WERI-Rb-1 (cell line): Measurements from ENCODE around the gene DAB1.

Experiments used
- DNase-seq: peaks from one replicate; pipeline ENCODE4 v3.0.0-alpha.2; 2020
- H3K27ac ChIP-seq: fragments of 250-450 bp; sonication (Bioruptor Pico); 2 replicates; pipeline ENCODE4 v1.5.1; 2020; ENCODE audit warnings: mild to moderate bottlenecking, moderate library complexity
- H3K27me3 ChIP-seq: fragments of 250-450 bp; sonication (Bioruptor Pico); 2 replicates; pipeline ENCODE4 v1.5.1; 2021; ENCODE audit warnings: mild to moderate bottlenecking, low read depth, moderate library complexity; ENCODE audit not compliant: insufficient read depth, severe bottlenecking
- H3K36me3 ChIP-seq: fragments of 250-450 bp; sonication (Bioruptor Pico); 2 replicates; pipeline ENCODE4 v1.5.1; 2020; ENCODE audit warnings: mild to moderate bottlenecking, moderate library complexity
- H3K4me3 ChIP-seq: 2 replicates; pipeline ENCODE4 v1.5.1; 2011; ENCODE audit warnings: low read depth, mild to moderate bottlenecking, control low read depth, low read length
- H3K9me3 ChIP-seq: fragments of 250-450 bp; sonication (Bioruptor Pico); 2 replicates; pipeline ENCODE4 v1.5.1; 2021; ENCODE audit warnings: mild to moderate bottlenecking, moderate library complexity; ENCODE audit not compliant: severe bottlenecking
- CTCF ChIP-seq: IDR thresholded peaks from 2 replicates; pipeline ENCODE4 v1.5.1; 2011; ENCODE audit warnings: low read depth, mild to moderate bottlenecking, control low read depth, inconsistent platforms, low read length

The DAB1 gene

GRCh38 chr1:57132993-57133622, 290.8 kb downstream of the DAB1 start:
- TF ChIP-seq CTCF = no peak
- H3K27ac ChIP-seq = no peak overlapping the region
- no peak for DNase-seq
- H3K4me3 ChIP-seq = no peak overlapping the region
- no peaks in the 10 kb centered on the region for H3K9me3 ChIP-seq
- H3K27me3 ChIP-seq = no peaks in the 10 kb centered on the region
- no peaks in the 10 kb centered on the region for H3K36me3 ChIP-seq

DNA sequence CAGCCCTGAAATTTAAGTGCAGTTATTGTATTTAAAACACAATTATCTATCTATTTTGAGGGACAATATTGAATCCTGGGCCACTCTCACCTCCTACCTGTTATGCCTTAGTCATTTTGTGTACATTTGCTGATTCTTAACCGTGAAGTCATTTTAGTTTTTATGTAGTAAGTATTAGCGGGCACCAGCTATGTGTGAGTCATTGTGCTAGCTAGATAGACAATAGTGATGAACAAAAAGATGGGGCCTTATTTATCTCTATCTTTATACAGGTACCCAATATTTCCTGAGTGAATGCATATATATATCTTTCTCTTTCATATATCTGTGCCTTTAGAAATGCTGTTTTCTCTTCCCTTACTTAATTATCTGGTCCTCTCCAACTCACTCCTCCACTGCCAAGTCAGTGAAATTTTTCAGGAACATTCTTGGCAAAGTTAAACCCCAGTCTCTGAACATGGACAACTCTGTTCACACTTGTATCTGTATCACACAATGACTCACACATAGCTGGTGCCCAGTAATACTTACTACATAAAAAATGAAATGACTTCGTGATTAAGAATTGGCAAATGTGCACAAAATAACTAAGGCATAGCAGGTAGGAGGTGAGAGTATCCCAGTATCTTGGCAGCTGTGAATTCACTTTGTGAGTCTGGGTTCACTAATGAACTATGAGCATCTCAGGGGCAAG, 292.0 kb downstream of the DAB1 start:
- DNase-seq = no peak
- Histone ChIP-seq H3K36me3 (no peaks in the 10 kb centered on the region), H3K9me3 (no peaks in the 10 kb centered on the region), H3K27me3 (no peaks in the 10 kb centered on the region), H3K27ac (no peak overlapping the region), H3K4me3 (no peak overlapping the region)
- no peak for TF ChIP-seq CTCF

DNA sequence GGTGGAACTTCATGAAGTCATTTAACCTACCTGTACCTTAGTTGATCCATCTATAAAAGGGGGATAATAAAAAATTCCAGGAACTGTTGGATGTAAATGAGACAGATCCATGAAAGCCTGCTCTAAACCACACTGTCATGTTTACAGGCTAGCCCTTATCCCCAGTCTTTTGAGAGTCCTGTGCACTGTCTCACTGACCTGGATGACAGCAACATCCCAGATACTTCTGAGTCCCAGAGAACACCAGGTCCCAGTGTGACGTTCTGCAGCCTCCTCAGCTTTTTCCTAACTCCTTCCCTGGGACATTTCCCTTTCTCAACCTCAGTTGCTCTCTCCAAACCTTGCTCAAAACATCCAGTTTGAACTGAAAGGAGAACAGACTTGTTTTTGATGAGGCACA, 292.6 kb downstream of the DAB1 start:
- Histone ChIP-seq H3K27ac (no peak overlapping the region), H3K9me3 (no peaks in the 10 kb centered on the region), H3K27me3 (no peaks in the 10 kb centered on the region), H3K36me3 (no peaks in the 10 kb centered on the region), H3K4me3 (no peak overlapping the region)
- no peak for TF ChIP-seq CTCF
- no peak for DNase-seq

DNA sequence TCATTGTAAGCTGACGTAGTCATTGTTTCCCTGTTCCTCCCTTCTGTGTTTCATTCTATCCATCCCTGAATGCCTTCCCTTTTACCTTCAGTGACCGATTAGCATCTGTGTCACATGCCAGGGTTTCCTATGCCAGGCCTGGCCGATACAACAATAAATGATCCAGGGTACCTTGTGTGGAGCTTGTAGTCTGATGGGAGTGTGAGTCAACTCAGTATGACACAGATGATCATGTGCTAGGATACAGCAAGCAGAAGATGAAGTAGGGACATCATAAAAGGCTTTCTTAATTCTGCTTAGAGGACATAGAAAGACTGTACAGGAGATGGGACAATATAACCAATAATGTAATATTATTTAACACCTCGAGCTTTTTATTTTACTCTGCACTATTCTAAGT, 294.0 kb downstream of the DAB1 start:
- DNase-seq = no peak
- no peaks in the 10 kb centered on the region for H3K36me3 ChIP-seq
- H3K27ac ChIP-seq = no peak overlapping the region
- H3K27me3 ChIP-seq = no peaks in the 10 kb centered on the region
- H3K4me3 ChIP-seq = no peak overlapping the region
- no peaks in the 10 kb centered on the region for H3K9me3 ChIP-seq
- TF ChIP-seq CTCF = no peak

DNA sequence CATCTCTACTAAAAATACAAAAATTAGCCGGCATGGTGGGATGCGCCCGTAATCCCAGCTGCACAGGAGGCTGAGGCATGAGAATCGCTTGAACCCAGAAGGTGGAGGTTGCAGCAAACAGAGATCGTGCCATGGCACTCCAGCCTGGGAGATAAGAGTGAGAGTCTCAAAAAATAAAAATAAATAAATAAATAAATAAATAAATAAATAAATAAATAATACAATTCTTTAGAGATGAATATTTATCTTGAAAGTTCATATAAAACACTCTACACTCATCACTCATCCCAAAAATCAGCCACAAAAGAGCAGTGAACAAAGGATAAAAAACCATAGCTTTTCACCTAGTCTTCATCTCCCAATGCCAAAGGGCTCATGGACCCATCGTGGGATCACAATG, 295.9 kb downstream of the DAB1 start:
- H3K4me3 ChIP-seq = no peak overlapping the region
- TF ChIP-seq CTCF = no peak
- no peak overlapping the region for H3K27ac ChIP-seq
- no peak for DNase-seq
- H3K36me3 ChIP-seq = no peaks in the 10 kb centered on the region
- H3K9me3 ChIP-seq = no peaks in the 10 kb centered on the region
- no peaks in the 10 kb centered on the region for H3K27me3 ChIP-seq
